NT2/D1 (cell line): Measurements from ENCODE around the gene SIPA1L2.

Experiments used
- DNase-seq: peaks from one replicate; pipeline ENCODE4 v3.0.0-alpha.2; 2011; ENCODE audit warnings: low read depth, low spot score
- H3K27me3 ChIP-seq: 2 replicates; pipeline ENCODE4 v1.6.0; 2011; ENCODE audit warnings: mild to moderate bottlenecking; ENCODE audit not compliant: insufficient read length, insufficient read depth
- H3K36me3 ChIP-seq: 2 replicates; pipeline ENCODE4 v1.6.1; 2011; ENCODE audit warnings: mild to moderate bottlenecking, low read length, mixed read lengths; ENCODE audit not compliant: insufficient read depth, insufficient read length
- H3K4me1 ChIP-seq: 2 replicates; pipeline ENCODE4 v1.5.1; 2011; ENCODE audit not compliant: insufficient read depth, insufficient read length
- H3K4me3 ChIP-seq: 2 replicates; pipeline ENCODE4 v1.5.1; 2011; ENCODE audit warnings: low read depth; ENCODE audit not compliant: insufficient read length
- H3K9ac ChIP-seq: 2 replicates; pipeline ENCODE4 v1.6.0; 2011; ENCODE audit warnings: low read depth; ENCODE audit not compliant: insufficient read length
- H3K9me3 ChIP-seq: 2 replicates; pipeline ENCODE4 v1.5.1; 2011; ENCODE audit warnings: mild to moderate bottlenecking, low read length; ENCODE audit not compliant: insufficient read depth
- SUZ12 ChIP-seq: IDR thresholded peaks from 2 replicates; pipeline ENCODE4 v1.6.1; 2011; ENCODE audit not compliant: insufficient read length, insufficient read depth; ENCODE audit errors: extremely low read depth
- YY1 ChIP-seq: IDR thresholded peaks from 2 replicates; pipeline ENCODE4 v1.6.1; 2011; ENCODE audit not compliant: insufficient read length, insufficient read depth
- ZNF274 ChIP-seq: IDR thresholded peaks from 2 replicates; pipeline ENCODE4 v1.6.1; 2011; ENCODE audit warnings: mild to moderate bottlenecking, low read depth, low read length

SIPA1L2 gene

GRCh38 chr1:232593717-232594502 is 36.0 kb downstream of the SIPA1L2 start:
- Histone ChIP-seq H3K4me3 (no peak overlapping the region), H3K27me3 (no peaks in the 10 kb centered on the region), H3K9ac (no peak overlapping the region), H3K4me1 (peaks cover 4% of the 10 kb centered on the region), H3K36me3 (peaks cover 9% of the 10 kb centered on the region), H3K9me3 (no peaks in the 10 kb centered on the region)
- no peak for DNase-seq
- TF ChIP-seq ZNF274 (no peak), SUZ12 (no peak), YY1 (no peak)

DNA sequence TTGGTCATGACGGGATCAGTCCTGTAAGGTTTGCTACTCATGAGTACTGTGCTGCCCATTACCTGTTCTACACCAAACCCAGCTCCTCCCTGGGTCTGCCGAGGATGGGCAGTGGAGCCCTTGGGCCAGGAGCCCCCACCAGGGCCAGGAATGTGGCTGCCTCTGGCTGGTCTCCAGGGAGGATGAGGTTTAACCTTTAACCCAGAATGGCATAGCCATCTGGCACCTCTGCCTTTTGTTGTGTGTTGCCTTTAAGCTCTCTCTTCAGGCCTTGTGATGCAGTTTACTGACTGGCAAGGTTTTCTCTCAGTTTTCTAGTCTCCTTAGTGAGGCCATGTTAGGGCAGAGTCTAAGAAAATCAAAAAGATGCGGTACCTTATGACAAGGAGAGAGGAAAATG is 38.6 kb downstream of the SIPA1L2 start:
- peaks cover 4% of the 10 kb centered on the region for H3K4me1 ChIP-seq
- H3K9me3 ChIP-seq, result 0 out of 2 replicates have a peak, but pooled peaks cover 5% of the 10 kb centered on the region
- H3K4me3 ChIP-seq, result no peak overlapping the region
- H3K36me3 ChIP-seq, result peaks cover 9% of the 10 kb centered on the region
- H3K9ac ChIP-seq, result no peak overlapping the region
- H3K27me3 ChIP-seq, result no peaks in the 10 kb centered on the region
- TF ChIP-seq SUZ12 (no peak), ZNF274 (no peak), YY1 (no peak)
- no peak for DNase-seq

DNA sequence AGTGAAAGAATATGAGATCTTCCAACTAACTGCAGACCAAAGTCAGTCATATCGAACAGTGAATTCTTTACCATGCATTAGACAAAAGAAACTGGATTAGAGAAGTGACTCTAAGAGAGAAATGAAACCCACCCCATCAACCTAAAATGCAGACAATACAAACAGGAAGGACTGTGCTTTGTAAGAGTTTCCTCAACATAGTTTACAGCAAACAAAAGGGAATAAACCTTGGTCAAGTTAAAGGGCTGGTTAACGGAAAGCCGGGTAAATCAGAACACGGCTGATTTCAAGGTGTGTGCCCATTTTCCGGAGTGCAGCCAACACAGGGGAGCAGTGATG is 39.2 kb downstream of the SIPA1L2 start:
- Histone ChIP-seq H3K9me3 (0 out of 2 replicates have a peak, but pooled peaks cover 5% of the 10 kb centered on the region), H3K9ac (no peak overlapping the region), H3K36me3 (peaks cover 9% of the 10 kb centered on the region), H3K27me3 (no peaks in the 10 kb centered on the region), H3K4me1 (peaks cover 4% of the 10 kb centered on the region), H3K4me3 (no peak overlapping the region)
- TF ChIP-seq ZNF274 (no peak), YY1 (no peak)
- DNase-seq, result no peak

GRCh38 chr1:232589812-232590743 is 39.9 kb downstream of the SIPA1L2 start:
- H3K27me3 ChIP-seq, result no peaks in the 10 kb centered on the region
- H3K9me3 ChIP-seq, result 0 out of 2 replicates have a peak, but pooled peaks cover 5% of the 10 kb centered on the region
- peaks cover 4% of the 10 kb centered on the region for H3K4me1 ChIP-seq
- TF ChIP-seq SUZ12 (no peak), ZNF274 (no peak), YY1 (no peak)
- no peak overlapping the region for H3K4me3 ChIP-seq
- H3K36me3 ChIP-seq, result peaks cover 9% of the 10 kb centered on the region
- no peak for DNase-seq
- H3K9ac ChIP-seq, result no peak overlapping the region

DNA sequence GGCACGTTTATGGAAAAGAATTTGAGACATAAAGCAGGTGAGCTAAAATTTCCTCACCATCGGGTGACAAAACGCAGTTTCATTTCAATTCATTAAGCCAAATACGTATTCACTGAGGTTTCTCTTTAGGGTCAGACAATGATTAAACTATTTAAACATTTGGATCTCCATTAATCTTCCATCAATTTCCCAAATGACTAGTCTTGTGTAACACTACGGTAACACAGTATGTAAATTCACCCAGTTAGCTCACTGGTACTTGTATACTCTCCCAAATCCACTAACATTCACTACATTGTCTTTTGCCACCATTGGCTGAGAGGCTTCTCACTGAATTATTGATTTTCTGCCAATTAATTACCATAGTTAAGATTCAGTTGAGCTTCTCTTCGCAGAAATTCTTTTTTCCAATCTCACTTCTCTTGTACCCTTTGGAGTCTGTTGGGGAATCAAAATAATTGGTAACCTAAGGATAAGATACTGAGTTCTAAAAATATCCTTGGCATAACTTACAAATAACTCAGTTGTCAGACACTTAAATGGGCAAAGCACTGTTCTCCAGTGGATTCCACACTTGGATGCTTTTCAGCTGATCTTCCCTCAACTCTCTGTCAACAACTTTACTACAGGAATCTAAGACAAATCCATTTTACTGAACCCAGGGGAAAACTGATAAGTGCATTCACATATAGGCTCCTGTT is 40.7 kb downstream of the SIPA1L2 start:
- H3K9me3 ChIP-seq, result 0 out of 2 replicates have a peak, but pooled peaks cover 5% of the 10 kb centered on the region
- DNase-seq, result no peak
- TF ChIP-seq ZNF274, result no peak
- no peak for TF ChIP-seq YY1
- no peak for TF ChIP-seq SUZ12
- peaks cover 4% of the 10 kb centered on the region for H3K4me1 ChIP-seq
- H3K4me3 ChIP-seq, result no peak overlapping the region
- H3K36me3 ChIP-seq, result peaks cover 4% of the 10 kb centered on the region
- H3K9ac ChIP-seq, result no peak overlapping the region
- no peaks in the 10 kb centered on the region for H3K27me3 ChIP-seq

GRCh38 chr1:232587141-232588008 is 42.6 kb downstream of the SIPA1L2 start:
- Histone ChIP-seq H3K27me3 (no peaks in the 10 kb centered on the region), H3K36me3 (peaks cover 4% of the 10 kb centered on the region), H3K9me3 (0 out of 2 replicates have a peak, but pooled peaks cover 5% of the 10 kb centered on the region), H3K4me1 (no peaks in the 10 kb centered on the region), H3K4me3 (no peak overlapping the region), H3K9ac (no peak overlapping the region)
- TF ChIP-seq ZNF274 (no peak), SUZ12 (no peak), YY1 (no peak)
- DNase-seq, result no peak
